Testis (tissue), 2 donors: Measurements from ENCODE around the gene CDH22.

ENCODE experiments used
- CTCF ChIP-seq, 3 experiments: fragments of 450-650 bp in 2 of 3; fragments of 200-600 bp in 1 of 3; sonication (generic) in 1 of 3; IDR thresholded peaks; one replicate each; pipeline ENCODE4 v1.5.1; 2016 to 2019; ENCODE audit warnings: antibody characterized with exemption in 3 of 3, mild to moderate bottlenecking in 2 of 3, moderate library complexity in 1 of 3
- POLR2A ChIP-seq: fragments of 450-650 bp; IDR thresholded peaks from one replicate; pipeline ENCODE4 v1.6.1; 2017; ENCODE audit warnings: antibody characterized with exemption, mild to moderate bottlenecking, moderate library complexity

GRCh38 chr20:46307139-46307998, 929 bp downstream of the CDH22 start:
- TF ChIP-seq CTCF (IDR thresholded peaks at IDR 0.05): peak; percentile 62 to 67 (median 63)
- no peak for TF ChIP-seq POLR2A
